ENCODE measurements around the gene WDR62. TPM values are rescaled to one million over a fixed set of nuclear protein-coding genes. Genes with fewer than 3 reads are reported as not detected.

Gene WDR62
- total RNA-seq, 2 donors from 2014 or later: 17.5 to 84.0 TPM

DNA sequence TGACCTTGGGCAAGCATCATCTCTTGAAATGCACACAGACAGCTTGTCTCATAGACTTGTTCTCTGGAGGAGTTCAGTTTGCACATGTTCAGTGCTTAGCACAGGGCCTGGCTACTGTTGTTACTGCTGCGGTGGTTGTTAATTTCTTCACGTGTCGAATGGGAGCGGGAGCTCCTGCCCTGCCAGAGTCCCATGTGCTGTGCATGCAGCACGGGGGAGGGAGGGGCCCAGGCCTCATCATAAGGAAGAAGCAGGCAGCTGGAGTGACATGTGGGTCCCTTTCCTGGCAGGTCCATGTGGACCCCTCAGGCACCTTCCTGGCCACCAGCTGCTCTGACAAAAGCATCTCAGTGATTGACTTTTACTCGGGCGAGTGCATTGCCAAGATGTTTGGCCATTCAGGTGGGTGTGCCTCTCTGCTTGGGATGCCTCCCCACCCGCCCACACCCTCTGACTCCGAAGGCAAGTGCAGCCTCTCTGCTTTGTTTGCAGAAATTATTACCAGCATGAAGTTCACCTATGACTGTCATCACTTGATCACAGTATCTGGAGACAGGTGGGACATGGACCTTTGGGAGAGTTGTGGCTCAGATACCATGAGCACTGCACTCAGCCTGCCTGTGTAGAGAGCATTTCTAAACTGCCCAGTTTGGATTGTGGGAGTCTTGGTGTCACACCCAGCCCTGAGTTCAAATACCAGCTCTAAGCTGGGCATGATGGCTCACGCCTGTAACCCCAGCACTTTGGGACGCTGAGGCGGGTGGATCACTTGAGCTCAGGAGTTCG, 36.4 kb downstream of the WDR62 start:
- Mint-ChIP-seq H3K27ac (peak overlapping the region in 1 of 2 donors; percentile 76), H3K9me3 (no peaks in the 10 kb centered on the region), H3K36me3 (peaks cover 23 to 28% of the 10 kb centered on the region in 2 donors)
- no peak for ATAC-seq
- DNase-seq (ENCODE audit: low spot score in 2 of 2): no peak

DNA sequence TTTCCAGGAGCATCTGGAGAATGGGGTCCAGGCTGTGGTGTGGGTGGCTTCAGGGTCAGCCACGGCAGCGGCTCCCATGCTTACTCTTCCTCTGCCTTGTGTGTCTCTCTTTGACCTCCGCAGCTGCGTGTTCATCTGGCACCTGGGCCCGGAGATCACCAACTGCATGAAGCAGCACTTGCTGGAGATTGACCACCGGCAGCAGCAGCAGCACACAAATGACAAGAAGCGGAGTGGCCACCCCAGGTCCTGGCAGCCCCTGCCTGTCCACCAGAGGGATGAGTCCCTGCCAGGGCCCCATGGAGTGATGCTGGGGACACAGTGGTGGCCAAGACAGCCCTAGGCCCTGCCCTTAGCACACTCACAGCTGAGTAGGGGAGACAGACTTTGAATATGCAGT, 37.9 kb downstream of the WDR62 start:
- peak; percentile 23 for ATAC-seq
- peak overlapping the region; percentile 29 to 76 for H3K27ac Mint-ChIP-seq

GRCh38 chr19:36093146-36093662, 38.5 kb downstream of the WDR62 start:
- Mint-ChIP-seq H3K27ac (peak overlapping the region; percentile 76 to 81), H3K9me3 (no peaks in the 10 kb centered on the region), H3K36me3 (peaks cover 27 to 30% of the 10 kb centered on the region in 2 donors)
- ATAC-seq (peak; percentile 83 to 85), DNase-seq (ENCODE audit: low spot score in 2 of 2) (peak in 1 of 2 donors; percentile 26)

More for the DNA sequence above, 37.9 kb downstream of the WDR62 start:
- no peaks in the 10 kb centered on the region for H3K9me3 Mint-ChIP-seq
- DNase-seq (ENCODE audit: low spot score in 2 of 2): no peak
- H3K36me3 Mint-ChIP-seq: peaks cover 27 to 34% of the 10 kb centered on the region in 2 donors

- Mint-ChIP-seq H3K36me3 (peaks cover 26 to 27% of the 10 kb centered on the region in 2 donors), H3K27ac (peak overlapping the region; percentile 76 to 81), H3K9me3 (no peaks in the 10 kb centered on the region)
- ATAC-seq (no peak), DNase-seq (ENCODE audit: low spot score in 2 of 2) (no peak)
These were observed 39.0 kb downstream of the WDR62 start for GRCh38 chr19:36093687-36094086.

DNA sequence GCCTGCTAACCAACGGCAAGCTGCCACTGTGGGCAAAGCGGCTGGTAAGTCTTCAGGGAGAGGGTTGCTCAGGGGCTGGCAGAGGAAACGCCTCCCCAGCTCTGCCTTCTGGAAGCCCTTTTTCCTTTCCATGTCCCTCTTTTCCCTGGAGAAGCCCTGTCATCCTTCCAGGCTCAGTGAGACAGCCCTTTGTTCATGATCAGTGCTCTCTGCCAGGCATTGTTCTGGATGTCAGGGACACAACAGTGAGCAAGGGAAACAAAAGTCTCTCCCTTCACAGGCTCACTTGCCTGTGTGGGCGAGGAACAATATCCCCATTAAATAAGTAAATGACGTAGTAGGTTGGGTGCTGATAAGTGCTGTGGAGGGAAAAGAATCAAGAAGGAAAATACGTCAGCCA, 42.3 kb downstream of the WDR62 start:
- Mint-ChIP-seq H3K36me3 (peaks cover 20 to 22% of the 10 kb centered on the region in 2 donors), H3K27ac (no peak overlapping the region), H3K9me3 (no peaks in the 10 kb centered on the region)
- ATAC-seq (no peak), DNase-seq (ENCODE audit: low spot score in 2 of 2) (no peak)

DNA sequence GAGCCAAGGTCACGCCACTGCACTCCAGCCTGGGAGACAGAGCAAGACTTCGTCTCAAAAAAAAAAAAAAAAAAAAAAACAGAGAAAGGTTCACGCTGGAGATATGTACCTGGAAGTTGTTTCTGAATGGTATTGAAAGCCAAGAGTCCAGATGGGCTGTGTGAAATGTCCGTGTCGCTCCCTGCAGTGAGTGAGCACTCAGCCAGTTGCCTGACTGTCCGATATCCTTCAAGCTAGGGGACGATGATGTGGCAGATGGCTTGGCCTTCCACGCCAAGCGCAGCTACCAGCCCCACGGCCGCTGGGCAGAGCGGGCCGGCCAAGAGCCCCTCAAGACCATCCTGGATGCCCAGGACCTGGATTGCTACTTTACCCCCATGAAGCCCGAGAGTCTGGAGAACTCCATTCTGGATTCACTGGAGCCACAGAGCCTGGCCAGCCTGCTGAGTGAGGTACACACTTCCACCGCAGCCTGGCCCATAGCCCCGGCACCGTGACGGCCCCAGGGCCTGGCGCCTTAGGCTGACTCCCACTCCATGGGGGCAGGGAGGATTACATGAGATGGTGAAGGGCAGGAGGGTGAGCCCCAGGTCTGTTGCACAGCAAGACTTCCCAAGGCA, 44.6 kb downstream of the WDR62 start:
- ATAC-seq (no peak), DNase-seq (ENCODE audit: low spot score in 2 of 2) (no peak)
- Mint-ChIP-seq H3K27ac (no peak overlapping the region), H3K36me3 (peaks cover 11 to 24% of the 10 kb centered on the region in 2 donors), H3K9me3 (no peaks in the 10 kb centered on the region)

DNA sequence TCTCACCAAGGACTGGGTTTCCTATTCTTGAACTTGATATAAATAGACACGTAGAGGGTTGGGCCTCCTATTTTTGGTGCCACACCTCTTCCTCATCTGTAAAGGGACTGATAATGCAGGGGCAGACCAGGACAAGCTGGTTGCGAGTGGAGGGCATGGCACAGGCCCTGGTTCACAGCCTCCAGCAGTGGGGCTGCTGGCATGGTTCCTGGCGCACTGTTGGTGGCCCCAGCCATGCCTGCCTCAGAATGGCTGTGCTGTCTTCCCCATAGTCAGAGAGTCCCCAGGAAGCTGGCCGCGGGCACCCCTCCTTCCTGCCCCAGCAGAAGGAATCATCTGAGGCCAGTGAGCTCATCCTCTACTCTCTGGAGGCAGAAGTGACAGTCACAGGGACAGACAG, 45.8 kb downstream of the WDR62 start:
- peaks cover 6 to 24% of the 10 kb centered on the region in 2 donors for H3K36me3 Mint-ChIP-seq
- DNase-seq (ENCODE audit: low spot score in 2 of 2) (no peak), ATAC-seq (no peak)
- no peaks in the 10 kb centered on the region for H3K9me3 Mint-ChIP-seq
- peak overlapping the region in 1 of 2 donors; percentile 55 for H3K27ac Mint-ChIP-seq

- H3K27ac Mint-ChIP-seq: no peak overlapping the region
- H3K36me3 Mint-ChIP-seq: peaks cover 12 to 23% of the 10 kb centered on the region in 2 donors
- no peak for ATAC-seq
- H3K9me3 Mint-ChIP-seq: no peaks in the 10 kb centered on the region
- DNase-seq (ENCODE audit: low spot score in 2 of 2): no peak
These were observed 47.0 kb downstream of the WDR62 start for GRCh38 chr19:36101550-36102327.

DNA sequence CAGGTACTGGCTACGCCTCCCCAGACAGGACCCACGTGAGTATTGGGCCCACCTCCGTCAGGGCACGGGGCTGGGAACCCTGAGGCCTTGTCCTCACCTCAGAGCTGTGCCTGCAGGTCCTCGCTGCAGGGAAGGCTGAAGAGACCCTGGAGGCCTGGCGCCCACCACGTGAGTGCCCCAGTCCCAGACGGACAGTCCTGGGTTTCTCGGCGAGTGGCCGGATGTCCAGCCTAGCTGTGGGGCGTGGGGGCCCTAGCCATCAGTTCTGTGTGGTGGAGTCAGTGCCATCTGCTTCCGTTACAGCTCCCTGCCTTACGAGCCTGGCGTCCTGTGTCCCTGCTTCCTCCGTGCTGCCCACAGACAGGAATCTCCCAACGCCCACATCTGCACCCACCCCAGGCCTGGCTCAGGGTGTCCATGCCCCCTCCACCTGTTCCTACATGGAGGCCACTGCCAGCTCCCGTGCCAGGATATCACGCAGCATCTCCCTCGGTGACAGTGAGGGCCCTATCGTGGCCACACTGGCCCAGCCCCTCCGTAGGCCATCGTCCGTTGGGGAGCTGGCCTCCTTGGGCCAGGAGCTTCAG, 48.4 kb downstream of the WDR62 start:
- DNase-seq (ENCODE audit: low spot score in 2 of 2) (no peak), ATAC-seq (no peak)
- H3K36me3 Mint-ChIP-seq: peaks cover 7 to 18% of the 10 kb centered on the region in 2 donors
- H3K9me3 Mint-ChIP-seq: no peaks in the 10 kb centered on the region
- H3K27ac Mint-ChIP-seq: no peak overlapping the region

GRCh38 chr19:36103842-36104552, 49.3 kb downstream of the WDR62 start:
- no peaks in the 10 kb centered on the region for H3K9me3 Mint-ChIP-seq
- H3K27ac Mint-ChIP-seq: peak overlapping the region in 1 of 2 donors; percentile 29
- DNase-seq (ENCODE audit: low spot score in 2 of 2) (no peak), ATAC-seq (no peak)
- H3K36me3 Mint-ChIP-seq: peaks cover 7 to 18% of the 10 kb centered on the region in 2 donors

DNA sequence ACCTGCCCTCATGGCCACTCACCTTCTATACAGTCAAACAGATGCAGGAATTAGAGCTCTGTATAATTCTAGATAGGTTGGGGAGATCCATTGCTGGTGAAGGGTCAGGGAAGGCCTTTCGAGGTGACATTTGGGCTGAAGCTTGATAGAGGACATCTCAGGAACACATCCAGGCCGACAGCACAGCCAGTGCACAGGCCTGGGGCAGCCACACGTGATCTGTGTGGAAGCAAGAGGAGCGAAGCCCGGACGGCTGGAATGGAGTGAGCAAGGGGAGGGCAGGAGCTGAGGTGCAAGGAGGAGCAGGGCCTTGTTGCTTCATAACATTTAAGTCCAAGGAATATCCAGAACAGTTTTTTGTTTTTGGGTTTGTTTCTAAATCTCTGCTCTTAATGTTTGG, 51.7 kb downstream of the WDR62 start:
- no peaks in the 10 kb centered on the region for H3K9me3 Mint-ChIP-seq
- H3K36me3 Mint-ChIP-seq: peaks cover 7 to 12% of the 10 kb centered on the region in 2 donors
- H3K27ac Mint-ChIP-seq: peak overlapping the region; percentile 24 to 81
- peak in 1 of 2 donors; percentile 8 for ATAC-seq
- no peak for DNase-seq (ENCODE audit: low spot score in 2 of 2)

DNA sequence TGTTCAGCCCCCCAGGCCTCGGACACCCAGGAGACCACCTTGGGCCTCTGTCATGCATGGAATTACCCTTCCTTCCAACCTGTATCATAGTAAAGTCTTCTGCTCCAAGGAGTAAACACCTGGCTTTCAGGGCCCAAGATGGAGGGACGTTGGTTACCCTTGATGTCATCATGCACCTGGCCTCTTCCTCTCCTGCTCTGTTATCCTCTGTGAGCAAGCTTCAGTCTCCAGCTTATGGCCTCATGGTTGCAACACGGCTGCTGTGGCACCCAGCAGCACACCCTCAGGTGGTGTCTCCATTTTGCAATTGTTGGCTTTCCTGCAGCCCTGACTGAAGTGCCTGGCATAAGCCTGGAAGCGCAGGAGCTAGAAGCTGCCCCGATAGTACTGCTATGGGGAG, 52.3 kb downstream of the WDR62 start:
- ATAC-seq (peak in 1 of 2 donors; percentile 5), DNase-seq (ENCODE audit: low spot score in 2 of 2) (no peak)
- H3K9me3 Mint-ChIP-seq: no peaks in the 10 kb centered on the region
- H3K36me3 Mint-ChIP-seq: peaks cover 7 to 12% of the 10 kb centered on the region in 2 donors
- H3K27ac Mint-ChIP-seq: peak overlapping the region in 1 of 2 donors; percentile 24

GRCh38 chr19:36108684-36109083, 54.0 kb downstream of the WDR62 start:
- ATAC-seq (no peak), DNase-seq (ENCODE audit: low spot score in 2 of 2) (no peak)
- H3K36me3 Mint-ChIP-seq: peaks cover 10 to 16% of the 10 kb centered on the region in 2 donors
- no peak overlapping the region for H3K27ac Mint-ChIP-seq
- H3K9me3 Mint-ChIP-seq: no peaks in the 10 kb centered on the region

- Mint-ChIP-seq H3K27ac (peak within 1 kb of the TSS in 1 of 2 donors; percentile 90), H3K36me3 (peaks cover 18 to 22% of the 10 kb centered on the region in 2 donors), H3K9me3 (no peaks in the 10 kb centered on the region)
- ATAC-seq (no peak), DNase-seq (ENCODE audit: low spot score in 2 of 2) (no peak)
These were observed 55.9 kb downstream of the WDR62 start, which contains the start of gene OVOL3 for GRCh38 chr19:36110487-36111199. OVOL3 (plus strand) TSS chr19:36111143; CDS start chr19:36111203, 60 bp downstream.

GRCh38 chr19:36111200-36111539, 56.5 kb downstream of the WDR62 start:
- Mint-ChIP-seq H3K27ac (no peak overlapping the region), H3K9me3 (no peaks in the 10 kb centered on the region), H3K36me3 (peaks cover 18 to 21% of the 10 kb centered on the region in 2 donors)
- DNase-seq (ENCODE audit: low spot score in 2 of 2) (no peak), ATAC-seq (no peak)

Measured in activated naive CD4-positive, alpha-beta T cell treated with anti-CD3 and anti-CD28 coated beads, Interleukin-2, amount 50 U/mL, for 72 hours (primary cell).